H54 (cell line): Measurements from ENCODE around the gene KIF21B.

Experiments
- DNase-seq: peaks from one replicate; pipeline ENCODE4 v3.0.0; 2011; ENCODE audit warnings: low spot score, mixed read lengths; ENCODE audit not compliant: insufficient read length
- FAIRE-seq: peaks from 3 replicates; lab custom pipeline; 2011; peaks lifted over from hg19 to GRCh38; lab: Jason Lieb, UNC
- POLR2A ChIP-seq: IDR thresholded peaks from 2 replicates; pipeline ENCODE4 v1.6.1; 2011; ENCODE audit warnings: low read depth, mild to moderate bottlenecking, low read length

KIF21B gene

GRCh38 chr1:201023517-201023902 lies at the start of gene KIF21B:
Gene KIF21B (minus strand): TSS chr1:201023714. CDS start chr1:201023383, 331 bp downstream.
- FAIRE-seq (no peak), DNase-seq (peak; percentile 76)

GRCh38 chr1:201072922-201073321 lies 49.4 kb upstream of the KIF21B start:
- FAIRE-seq = no peak
- TF ChIP-seq POLR2A = no peak

More at GRCh38 chr1:201023517-201023902, at the start of gene KIF21B:
- peak; percentile 75 for TF ChIP-seq POLR2A

GRCh38 chr1:201072149-201072548 lies 48.6 kb upstream of the KIF21B start:
- TF ChIP-seq POLR2A = no peak
- DNase-seq (no peak), FAIRE-seq (no peak)

More at GRCh38 chr1:201072922-201073321, 49.4 kb upstream of the KIF21B start:
- DNase-seq = no peak

- no peak for DNase-seq
- FAIRE-seq = no peak
- TF ChIP-seq POLR2A = no peak
Observed at GRCh38 chr1:201069636-201070035, 46.1 kb upstream of the KIF21B start.

DNA sequence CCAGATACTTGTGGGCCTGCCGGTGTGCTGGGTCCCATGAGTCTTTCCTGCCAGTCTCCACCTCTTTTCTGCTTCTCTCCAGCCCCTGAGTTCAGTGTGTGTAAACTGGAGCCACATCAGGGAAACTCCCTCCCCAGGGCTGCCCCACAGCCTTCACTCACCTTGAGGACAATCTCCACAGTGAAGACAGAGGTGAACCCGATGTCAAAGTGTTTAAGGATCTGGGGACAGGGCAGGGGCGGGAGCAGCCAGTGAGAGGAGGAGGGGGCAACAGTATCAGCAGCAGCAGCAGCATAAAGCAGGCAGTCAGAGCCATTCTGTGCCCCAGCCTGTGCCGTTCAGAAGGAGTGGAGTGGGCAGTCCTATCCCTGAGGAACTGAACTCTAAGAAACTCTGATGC lies 45.5 kb upstream of the KIF21B start:
- FAIRE-seq = no peak
- no peak for DNase-seq
- no peak for TF ChIP-seq POLR2A

GRCh38 chr1:201066986-201067385 lies 43.5 kb upstream of the KIF21B start:
- FAIRE-seq (no peak), DNase-seq (no peak)
- no peak for TF ChIP-seq POLR2A

- DNase-seq (no peak), FAIRE-seq (no peak)
Observed at GRCh38 chr1:201065686-201066085, 42.2 kb upstream of the KIF21B start.

GRCh38 chr1:201064806-201065205 lies 41.3 kb upstream of the KIF21B start:
- no peak for FAIRE-seq
- DNase-seq = no peak
- no peak for TF ChIP-seq POLR2A

More at GRCh38 chr1:201065686-201066085, 42.2 kb upstream of the KIF21B start:
- TF ChIP-seq POLR2A = no peak

DNA sequence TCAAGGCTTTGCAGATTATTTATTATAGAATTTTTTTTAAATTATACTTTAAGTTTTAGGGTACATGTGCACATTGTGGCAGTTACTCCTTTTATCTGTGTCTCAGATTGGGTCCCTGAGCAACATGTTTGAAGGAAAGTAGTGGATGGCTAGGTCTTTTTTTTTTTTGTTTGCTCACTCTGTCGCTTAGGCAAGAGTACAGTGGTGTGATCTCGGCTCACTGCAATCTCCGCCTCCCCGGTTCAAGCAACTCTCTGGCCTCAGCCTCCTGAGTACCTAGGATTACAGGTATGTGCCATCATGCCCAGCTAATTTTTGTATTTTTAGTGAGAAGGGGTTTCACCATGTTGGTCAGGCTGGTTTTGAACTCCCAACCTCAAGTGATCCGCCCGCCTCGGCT lies 39.6 kb upstream of the KIF21B start:
- FAIRE-seq (no peak), DNase-seq (no peak)
- no peak for TF ChIP-seq POLR2A

GRCh38 chr1:201062511-201063091 lies 39.1 kb upstream of the KIF21B start:
- FAIRE-seq = no peak

DNA sequence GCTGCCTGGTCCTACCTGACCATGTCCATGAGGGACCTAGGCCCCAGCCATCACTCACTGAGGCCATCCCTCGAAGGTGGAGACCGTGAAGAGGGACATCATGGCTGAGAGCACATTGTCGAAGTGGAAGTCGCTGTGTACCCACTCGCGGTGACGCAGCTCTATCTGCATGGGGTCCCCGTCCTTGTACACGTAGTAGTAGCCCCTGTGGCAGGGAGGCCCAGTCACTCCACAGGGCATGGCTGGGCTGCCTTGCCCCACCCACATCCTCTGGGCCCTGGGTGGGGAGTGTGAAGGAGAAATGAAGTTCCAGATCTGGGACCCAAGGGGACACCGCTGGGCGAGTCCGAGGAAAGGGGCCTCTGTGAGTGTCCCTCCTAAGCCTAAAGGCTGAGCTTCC lies 38.4 kb upstream of the KIF21B start:
- TF ChIP-seq POLR2A = no peak
- FAIRE-seq (no peak), DNase-seq (no peak)

More at GRCh38 chr1:201062511-201063091, 39.1 kb upstream of the KIF21B start:
- no peak for DNase-seq
- TF ChIP-seq POLR2A = no peak

- no peak for FAIRE-seq
- no peak for DNase-seq
- no peak for TF ChIP-seq POLR2A
Observed at GRCh38 chr1:201061049-201061448, 37.5 kb upstream of the KIF21B start.

- FAIRE-seq (no peak), DNase-seq (no peak)
- TF ChIP-seq POLR2A = no peak
Observed at GRCh38 chr1:201060586-201060985, 37.1 kb upstream of the KIF21B start.

DNA sequence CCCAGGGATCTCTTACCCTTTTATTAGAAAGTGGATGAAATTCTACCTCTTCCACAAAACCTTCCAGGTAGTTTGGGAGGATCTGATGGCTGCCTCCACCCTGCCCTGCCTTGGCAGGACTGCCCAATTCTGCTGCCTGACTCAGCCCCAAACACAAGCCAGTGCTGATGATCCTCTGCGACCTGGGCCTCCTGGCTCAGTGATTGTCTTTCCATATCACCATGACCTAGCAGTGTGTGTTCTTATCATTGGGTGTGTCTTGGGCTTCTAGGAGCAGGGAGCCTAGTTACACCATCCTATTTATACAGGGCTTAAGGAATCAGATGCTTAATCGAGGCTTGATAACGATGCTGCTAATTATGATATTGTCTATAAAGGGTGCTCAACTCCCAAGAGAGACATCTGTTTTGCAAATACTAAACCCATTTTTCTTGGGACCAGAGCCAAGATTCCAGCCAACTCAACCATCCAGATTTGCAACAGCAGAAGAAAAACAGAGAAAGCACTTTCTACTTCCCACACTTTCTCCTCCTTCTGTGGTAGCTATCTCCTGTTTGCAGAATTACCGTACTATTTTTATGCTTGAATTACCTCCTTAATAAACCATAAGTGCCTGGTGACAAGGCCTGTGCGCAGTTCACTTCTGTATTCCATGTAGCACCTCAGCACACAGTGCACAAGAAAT lies 36.5 kb upstream of the KIF21B start:
- FAIRE-seq (no peak), DNase-seq (no peak)
- TF ChIP-seq POLR2A = no peak

GRCh38 chr1:201059401-201059800 lies 35.9 kb upstream of the KIF21B start:
- DNase-seq = no peak
- no peak for FAIRE-seq

More at GRCh38 chr1:201059401-201059800, 35.9 kb upstream of the KIF21B start:
- no peak for TF ChIP-seq POLR2A
